Ascending aorta (tissue), 2 donors: ENCODE measurements around the gene PCBP1. TPM values are rescaled to one million over a fixed set of nuclear protein-coding genes. Genes with fewer than 3 reads are reported as not detected.
A peak's percentile ranks its signal among the peaks of the same experiment; 100 is the strongest.

Experiments used
- DNase-seq, 2 donors: peaks; one replicate each; pipeline ENCODE4 v3.0.0-alpha.2; 2019; ENCODE audit warnings: low spot score in 2 of 2
- H3K27ac ChIP-seq, 2 donors: fragments of 200-600 bp; sonication (generic); one replicate each; pipeline ENCODE4 v1.5.1; 2016 to 2017; ENCODE audit warnings: mild to moderate bottlenecking in 1 of 2
- H3K27me3 ChIP-seq: fragments of 200-600 bp; sonication (generic); one replicate; pipeline ENCODE4 v1.5.1; 2017
- H3K36me3 ChIP-seq, 2 donors: fragments of 200-600 bp; sonication (generic); one replicate each; pipeline ENCODE4 v1.5.1; 2016
- H3K4me1 ChIP-seq, 2 donors: fragments of 200-600 bp; sonication (generic); one replicate each; pipeline ENCODE4 v1.5.1; 2016 to 2017; ENCODE audit warnings: mild to moderate bottlenecking in 1 of 2
- H3K4me3 ChIP-seq, 2 donors: fragments of 200-600 bp; sonication (generic); one replicate each; pipeline ENCODE4 v1.5.1; 2016 to 2017; ENCODE audit warnings: mild to moderate bottlenecking in 1 of 2
- H3K9me3 ChIP-seq, 2 donors: fragments of 200-600 bp; sonication (generic); one replicate each; pipeline ENCODE4 v1.5.1; 2016
- CTCF ChIP-seq, 3 experiments: fragments of 200-600 bp in 2 of 3; fragments of 450-650 bp in 1 of 3; sonication (generic) in 2 of 3; IDR thresholded peaks; one replicate each; pipeline ENCODE4 v1.5.1; 2016 to 2019; ENCODE audit warnings: antibody characterized with exemption in 3 of 3, mild to moderate bottlenecking in 1 of 3, moderate library complexity in 1 of 3
- intact Hi-C: fragments of 100-400 bp; cut with DNase I; formaldehyde crosslinking; loops from one replicate; pipeline ENCODE4 v1.15.1; 2023
- total RNA-seq: library from RNA; depleted of rRNA; stranded (reverse); fragments of >200 nt; gene quantifications from one replicate; pipeline ENCODE4 v1.1.0, GENCODE V29; 2016

Gene PCBP1
- total RNA-seq, 1 donor from 2014 or later = 227 TPM

GRCh38 chr2:70115646-70116442 is 28.6 kb downstream of the PCBP1 start:
- Histone ChIP-seq H3K27me3 (no peaks in the 10 kb centered on the region), H3K36me3 (no peaks in the 10 kb centered on the region), H3K9me3 (no peaks in the 10 kb centered on the region), H3K4me1 (peaks cover 4 to 11% of the 10 kb centered on the region in 2 donors), H3K4me3 (no peak overlapping the region), H3K27ac (peak overlapping the region; percentile 31 to 51)
- no peak for DNase-seq
- no peak for TF ChIP-seq CTCF (IDR thresholded peaks at IDR 0.05)
- intact Hi-C loops = no loop called here

- Histone ChIP-seq H3K27ac (peak overlapping the region; percentile 14 to 48), H3K9me3 (no peaks in the 10 kb centered on the region), H3K4me1 (peaks cover 3 to 7% of the 10 kb centered on the region in 2 donors), H3K4me3 (no peak overlapping the region), H3K27me3 (no peaks in the 10 kb centered on the region), H3K36me3 (no peaks in the 10 kb centered on the region)
- intact Hi-C loops = no loop called here
- TF ChIP-seq CTCF (IDR thresholded peaks at IDR 0.05) = no peak
- DNase-seq = no peak
Measured at GRCh38 chr2:70116936-70117552, 29.8 kb downstream of the PCBP1 start.

DNA sequence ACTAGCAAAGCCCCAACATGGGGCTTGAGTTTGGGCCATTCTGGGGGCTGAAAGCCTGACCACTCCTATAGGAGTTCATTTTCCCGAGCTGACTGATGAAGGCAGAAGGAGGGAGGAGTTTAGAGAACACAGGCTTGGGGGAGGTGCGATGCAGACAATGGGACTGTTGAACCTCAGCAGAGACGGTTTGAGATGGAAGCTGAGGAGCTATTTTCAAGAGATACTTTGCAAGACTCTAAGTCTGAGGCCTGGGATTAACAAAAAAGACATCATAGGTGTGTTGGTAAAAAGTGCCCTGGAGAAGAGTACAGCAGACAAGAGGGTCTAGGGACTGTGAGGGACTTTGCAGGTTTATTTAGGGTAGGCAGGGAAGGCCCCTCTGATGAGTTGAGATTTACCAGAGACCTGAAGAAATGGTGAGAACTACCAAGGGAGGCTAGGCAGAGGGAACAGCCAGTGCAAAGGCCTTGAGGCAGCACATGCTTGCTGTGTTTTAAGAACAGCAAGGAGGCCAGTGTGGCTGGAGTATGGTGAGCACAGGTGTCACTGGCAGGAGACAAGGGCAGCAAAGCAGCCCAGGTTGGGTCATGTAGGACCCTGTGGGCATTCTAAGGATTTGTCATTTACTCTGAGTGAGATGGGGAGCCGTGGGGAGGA is 31.6 kb downstream of the PCBP1 start:
- Histone ChIP-seq H3K36me3 (no peaks in the 10 kb centered on the region), H3K4me3 (no peak overlapping the region), H3K27ac (no peak overlapping the region), H3K9me3 (no peaks in the 10 kb centered on the region), H3K27me3 (no peaks in the 10 kb centered on the region), H3K4me1 (peaks cover 0 to 5% of the 10 kb centered on the region in 2 donors)
- intact Hi-C loops = no loop called here
- no peak for DNase-seq
- no peak for TF ChIP-seq CTCF (IDR thresholded peaks at IDR 0.05)

- H3K9me3 ChIP-seq = no peaks in the 10 kb centered on the region
- H3K4me1 ChIP-seq = peaks cover 0 to 9% of the 10 kb centered on the region in 2 donors
- H3K27ac ChIP-seq = peak overlapping the region; percentile 96 to 99
- no peak for DNase-seq
- H3K4me3 ChIP-seq = no peak overlapping the region
- intact Hi-C loops = no loop called here
- no peak for TF ChIP-seq CTCF (IDR thresholded peaks at IDR 0.05)
- no peaks in the 10 kb centered on the region for H3K36me3 ChIP-seq
- no peaks in the 10 kb centered on the region for H3K27me3 ChIP-seq
Measured at GRCh38 chr2:70121627-70122372, 34.5 kb downstream of the PCBP1 start.

DNA sequence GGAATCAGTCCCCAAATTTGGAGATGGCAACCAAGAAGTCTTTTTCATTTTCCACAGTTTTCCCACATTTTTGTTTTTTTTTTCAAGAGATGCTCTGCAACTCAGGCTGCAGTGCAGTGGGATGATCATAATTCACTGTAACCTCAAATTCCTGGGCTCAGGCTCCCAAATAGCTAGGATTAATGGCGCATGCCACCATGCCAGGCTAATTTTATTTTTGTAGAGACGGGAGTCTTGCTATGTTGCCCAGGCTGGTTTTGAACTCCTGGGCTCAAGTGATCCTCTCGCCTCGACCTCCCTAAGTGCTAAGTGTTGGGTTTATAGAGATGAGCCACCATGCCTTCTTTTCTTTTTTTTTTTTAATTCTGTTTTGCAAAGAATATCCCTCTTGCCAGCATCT is 35.2 kb downstream of the PCBP1 start:
- intact Hi-C loops = no loop called here
- Histone ChIP-seq H3K36me3 (no peaks in the 10 kb centered on the region), H3K4me3 (no peak overlapping the region), H3K27ac (peak overlapping the region; percentile 96 to 99), H3K9me3 (no peaks in the 10 kb centered on the region), H3K4me1 (peaks cover 0 to 9% of the 10 kb centered on the region in 2 donors), H3K27me3 (no peaks in the 10 kb centered on the region)
- no peak for DNase-seq
- no peak for TF ChIP-seq CTCF (IDR thresholded peaks at IDR 0.05)
